GM03348 (cell line): Measurements from ENCODE around the gene ABHD2.
"Not testable (repeated sequence)": the region's sequence is repeated elsewhere in the genome, so short reads cannot be mapped to it uniquely, and the experiment has no call there.

Source experiments
- DNase-seq: peaks from one replicate; pipeline ENCODE4 v3.0.0; 2012; ENCODE audit warnings: low spot score

Gene ABHD2

DNA sequence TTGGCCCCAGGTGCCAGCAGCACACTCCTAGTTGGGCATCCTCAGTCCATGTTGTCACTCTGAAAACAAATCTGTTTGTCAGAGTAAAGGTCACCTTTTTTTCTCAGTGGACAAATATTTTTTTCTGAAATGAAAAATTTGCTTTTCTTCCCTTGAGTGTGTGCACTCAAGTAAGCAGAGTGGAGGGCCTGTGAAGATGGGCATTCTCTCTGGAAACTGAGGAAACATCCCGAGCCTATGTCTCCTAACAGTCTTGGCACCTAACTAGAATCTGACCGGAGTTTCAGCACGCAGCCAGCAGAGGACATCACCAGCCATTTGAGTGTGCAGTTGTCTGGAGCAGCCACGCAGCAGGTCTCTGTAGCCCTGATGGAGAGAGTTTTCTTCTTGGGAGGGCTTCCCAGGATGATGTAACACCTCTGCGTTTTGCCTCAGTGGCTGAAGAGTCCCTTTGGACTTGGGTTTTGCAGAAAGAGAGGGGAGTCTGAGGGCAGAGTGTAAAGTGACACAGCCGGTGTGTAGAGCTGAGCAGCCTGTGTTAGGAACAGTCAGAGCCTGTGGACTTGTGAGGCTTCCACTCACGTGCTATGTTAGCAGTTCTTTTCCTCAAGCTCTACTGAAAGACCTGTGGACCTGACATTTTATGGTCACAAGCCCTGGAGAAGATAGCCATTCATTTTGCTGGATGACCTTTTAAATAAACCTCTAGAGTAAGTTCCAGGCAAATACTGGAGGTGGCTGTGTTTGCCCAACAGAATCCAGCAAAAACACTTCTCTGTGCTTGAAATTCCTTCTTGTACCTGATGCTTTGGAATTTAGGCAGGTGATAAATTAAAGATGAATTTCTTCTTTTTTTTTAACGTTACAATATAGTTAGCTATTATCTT is 51.6 kb downstream of the ABHD2 start:
- DNase-seq, result no peak

DNA sequence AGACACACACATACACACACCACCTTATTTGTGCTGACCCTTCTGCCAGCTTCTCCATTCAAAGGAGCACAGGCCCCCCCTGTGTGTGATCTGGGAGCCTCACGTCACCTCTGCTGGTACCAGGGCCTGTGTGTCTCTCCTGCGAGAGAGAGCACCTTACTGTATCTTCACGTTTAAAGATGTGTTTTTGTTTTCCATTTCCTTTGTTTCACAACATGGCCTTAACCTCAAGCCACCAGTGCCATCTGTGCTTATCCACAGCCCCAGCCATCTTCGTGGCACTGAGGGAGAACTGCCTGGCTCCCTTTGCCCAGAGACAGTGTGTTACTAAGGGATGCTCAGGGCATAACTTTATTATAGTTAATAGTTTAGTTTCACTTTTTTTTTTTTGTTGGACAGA is 52.3 kb downstream of the ABHD2 start:
- no peak for DNase-seq

- not testable (repeated sequence) for DNase-seq
Observed at GRCh38 chr15:89141159-89141558, 52.9 kb downstream of the ABHD2 start.

- DNase-seq, result no peak
Observed at GRCh38 chr15:89141885-89142284, 53.6 kb downstream of the ABHD2 start.

DNA sequence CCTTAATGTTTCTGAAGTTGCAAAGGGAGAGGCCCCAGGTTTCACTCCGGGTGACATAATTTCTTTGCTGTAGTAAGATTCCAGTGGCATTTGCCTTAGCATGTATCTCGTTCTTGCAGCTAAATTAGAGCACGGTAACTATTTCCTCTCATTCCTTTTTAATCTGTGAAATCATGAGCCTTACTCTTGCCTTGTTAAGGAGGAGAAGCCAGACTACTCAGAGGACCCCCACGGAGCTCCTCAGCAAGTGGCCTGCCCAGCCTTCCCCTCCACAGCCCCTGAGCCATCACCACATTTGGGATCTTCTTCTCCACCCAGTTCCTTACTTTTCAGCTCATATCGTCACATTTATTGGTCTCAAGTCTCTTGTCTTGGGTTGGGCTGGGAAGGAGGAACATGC is 54.2 kb downstream of the ABHD2 start:
- no peak for DNase-seq

DNA sequence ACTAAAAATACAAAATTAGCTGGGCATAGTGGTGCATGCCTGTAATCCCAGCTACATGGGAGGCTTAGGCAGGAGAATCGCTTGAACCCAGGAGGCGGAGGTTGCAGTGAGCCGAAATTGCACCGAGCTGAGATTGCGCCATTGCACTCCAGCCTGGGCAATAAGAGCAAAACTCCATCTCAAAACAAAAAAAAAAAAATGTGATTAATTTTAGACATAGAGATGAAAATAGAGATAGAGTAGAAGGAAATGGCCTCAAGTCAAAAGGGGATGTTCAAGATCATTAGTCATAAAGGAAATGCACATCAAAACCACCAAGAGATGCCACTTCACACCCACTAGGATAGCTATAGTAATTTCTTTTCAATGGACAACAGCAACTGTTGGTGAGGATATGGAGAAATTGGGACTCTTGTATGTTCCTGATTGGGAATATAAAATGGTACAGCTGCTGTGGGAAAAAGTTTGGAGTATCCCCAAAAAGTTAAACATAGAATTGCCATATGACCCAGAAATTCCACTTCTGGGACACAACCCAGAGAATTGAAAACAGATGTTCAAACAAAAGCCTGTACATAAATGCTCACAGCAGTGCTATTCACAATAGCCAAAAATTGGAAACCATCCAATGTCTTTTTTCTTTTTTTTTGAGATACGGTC is 55.4 kb downstream of the ABHD2 start:
- peak; percentile 63 for DNase-seq

GRCh38 chr15:89144491-89144890 is 56.2 kb downstream of the ABHD2 start:
- DNase-seq, result no peak

DNA sequence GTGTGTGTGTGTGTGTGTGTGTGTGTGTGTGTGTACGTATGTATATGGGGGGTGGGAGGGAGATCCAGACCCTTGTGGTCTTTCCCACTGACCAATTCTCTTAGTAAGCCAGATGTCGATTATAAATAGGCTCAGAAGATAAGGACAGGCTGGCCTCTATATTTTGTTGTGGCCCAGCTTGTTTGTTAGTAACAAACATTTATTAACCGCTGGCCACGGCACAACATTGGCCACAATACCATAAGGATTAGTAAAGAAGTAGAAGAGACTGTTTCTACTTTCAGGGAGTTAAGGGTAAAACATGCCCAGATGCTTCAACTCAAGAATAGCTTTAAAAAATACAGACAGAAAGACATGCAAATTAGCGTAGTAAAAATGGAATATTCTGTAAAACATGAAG is 58.1 kb downstream of the ABHD2 start:
- no peak for DNase-seq

GRCh38 chr15:89148126-89148525 is 59.9 kb downstream of the ABHD2 start:
- DNase-seq, result no peak

DNA sequence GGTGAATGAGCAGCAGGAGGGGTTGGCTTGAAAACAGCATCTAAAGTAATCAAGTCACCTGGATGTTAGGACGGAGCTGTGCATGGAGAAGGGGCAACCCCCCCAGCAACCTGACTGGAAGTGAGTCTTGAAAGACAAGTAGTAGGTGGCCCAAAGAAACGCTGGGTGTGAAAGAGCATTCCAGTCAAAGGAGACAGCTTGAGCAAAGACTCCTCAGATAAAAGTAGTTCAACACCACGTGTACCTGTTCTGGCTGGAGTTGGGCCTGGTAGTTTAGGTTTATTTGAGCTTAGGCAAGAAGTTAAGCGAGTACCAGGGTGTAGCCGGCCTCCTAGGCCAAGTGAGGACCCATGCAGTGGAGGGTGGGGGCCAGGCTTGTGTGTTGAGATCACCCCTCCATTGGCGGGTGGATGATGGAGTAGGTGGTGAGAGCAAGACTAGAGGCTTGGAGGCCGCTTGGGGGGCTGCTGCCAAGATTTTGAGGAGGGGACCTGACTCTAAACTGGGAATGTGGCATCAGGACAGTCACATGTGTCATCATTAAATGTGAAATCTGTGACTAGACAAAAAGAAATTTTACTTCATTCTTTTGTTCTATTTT is 61.3 kb downstream of the ABHD2 start:
- no peak for DNase-seq

GRCh38 chr15:89150287-89150686 is 62.0 kb downstream of the ABHD2 start:
- DNase-seq, result no peak

DNA sequence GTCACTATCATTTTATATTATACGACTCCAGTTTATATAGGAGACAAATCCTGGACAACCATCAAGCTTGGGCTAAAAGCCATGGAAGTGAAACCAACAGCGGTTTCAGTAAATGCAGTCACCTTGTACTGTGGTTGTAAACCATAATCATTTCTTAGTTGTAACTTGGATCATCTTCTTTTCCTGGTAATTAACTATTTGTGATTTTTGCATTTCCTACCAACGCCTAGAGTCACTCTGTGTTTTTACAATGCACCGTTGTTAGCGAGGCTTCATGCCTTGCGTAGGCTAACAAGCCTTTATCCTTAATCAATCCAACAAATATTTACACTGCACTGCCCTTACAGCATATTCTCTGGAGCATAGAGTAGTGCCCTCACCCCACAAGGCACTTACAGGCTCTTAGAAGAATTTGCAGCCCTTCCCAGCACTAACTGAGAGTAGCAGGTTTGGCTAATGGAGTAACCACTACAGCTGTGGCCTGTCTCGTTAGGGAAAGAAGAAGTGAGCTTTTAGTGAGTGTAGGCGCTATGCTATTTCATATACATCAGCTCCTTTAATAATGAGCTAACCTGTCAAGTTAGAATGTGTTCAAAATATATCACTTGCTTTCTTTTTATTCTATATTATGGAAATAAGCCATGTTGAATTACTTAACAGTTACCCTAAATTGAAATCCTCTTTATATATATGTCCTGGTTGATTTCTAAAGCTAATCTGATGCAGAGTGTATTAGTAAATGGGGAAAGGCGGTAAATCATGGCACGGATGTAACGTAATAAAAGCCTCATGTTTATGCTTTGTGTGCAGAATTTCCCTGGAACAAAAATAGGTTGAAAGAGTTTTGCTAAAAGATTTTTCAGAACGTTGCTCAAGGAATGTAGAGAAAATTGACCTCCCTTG is 62.8 kb downstream of the ABHD2 start:
- DNase-seq, result no peak

- DNase-seq, result no peak
Observed at GRCh38 chr15:89155122-89155521, 66.9 kb downstream of the ABHD2 start.

GRCh38 chr15:89155656-89156055 is 67.4 kb downstream of the ABHD2 start:
- no peak for DNase-seq

DNA sequence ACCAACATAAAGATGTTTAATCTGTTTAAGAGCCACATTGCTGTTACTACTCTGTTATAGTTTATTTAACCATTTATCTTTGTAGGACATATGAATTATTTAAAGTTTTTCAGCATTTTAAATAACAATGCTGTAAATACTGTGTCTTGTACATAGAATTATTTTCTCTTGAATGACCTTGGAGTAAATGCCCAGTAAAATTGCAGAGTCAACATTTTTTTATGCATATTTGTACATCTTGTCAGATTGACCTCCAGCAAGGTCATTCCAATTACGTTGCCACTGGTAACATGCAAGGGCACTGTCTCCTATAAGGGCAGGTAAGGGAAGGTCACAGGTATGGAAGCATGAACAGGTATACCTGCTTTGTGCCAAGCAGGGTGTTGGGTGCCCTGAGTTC is 68.8 kb downstream of the ABHD2 start:
- DNase-seq, result no peak

GRCh38 chr15:89157918-89158564 is 69.8 kb downstream of the ABHD2 start:
- no peak for DNase-seq

DNA sequence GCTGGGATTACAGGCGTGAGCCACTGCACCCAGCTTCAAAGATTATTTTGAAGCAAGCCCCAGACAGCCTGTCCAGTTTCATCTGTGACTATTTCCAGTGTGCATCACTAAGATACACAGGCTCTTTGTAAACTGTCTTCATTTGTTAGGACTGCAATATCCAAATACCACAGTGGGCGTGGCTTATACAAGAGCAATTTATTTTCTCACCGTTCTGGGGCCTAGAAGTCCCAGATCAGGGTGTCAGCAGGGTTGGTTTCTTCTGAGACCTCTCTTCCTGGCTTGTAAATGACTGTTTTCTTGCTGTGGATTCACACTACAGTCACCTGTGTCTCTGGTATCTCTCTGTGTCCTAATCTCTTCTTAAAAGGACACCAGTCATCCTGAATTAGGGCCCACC is 73.4 kb downstream of the ABHD2 start:
- DNase-seq, result no peak

DNA sequence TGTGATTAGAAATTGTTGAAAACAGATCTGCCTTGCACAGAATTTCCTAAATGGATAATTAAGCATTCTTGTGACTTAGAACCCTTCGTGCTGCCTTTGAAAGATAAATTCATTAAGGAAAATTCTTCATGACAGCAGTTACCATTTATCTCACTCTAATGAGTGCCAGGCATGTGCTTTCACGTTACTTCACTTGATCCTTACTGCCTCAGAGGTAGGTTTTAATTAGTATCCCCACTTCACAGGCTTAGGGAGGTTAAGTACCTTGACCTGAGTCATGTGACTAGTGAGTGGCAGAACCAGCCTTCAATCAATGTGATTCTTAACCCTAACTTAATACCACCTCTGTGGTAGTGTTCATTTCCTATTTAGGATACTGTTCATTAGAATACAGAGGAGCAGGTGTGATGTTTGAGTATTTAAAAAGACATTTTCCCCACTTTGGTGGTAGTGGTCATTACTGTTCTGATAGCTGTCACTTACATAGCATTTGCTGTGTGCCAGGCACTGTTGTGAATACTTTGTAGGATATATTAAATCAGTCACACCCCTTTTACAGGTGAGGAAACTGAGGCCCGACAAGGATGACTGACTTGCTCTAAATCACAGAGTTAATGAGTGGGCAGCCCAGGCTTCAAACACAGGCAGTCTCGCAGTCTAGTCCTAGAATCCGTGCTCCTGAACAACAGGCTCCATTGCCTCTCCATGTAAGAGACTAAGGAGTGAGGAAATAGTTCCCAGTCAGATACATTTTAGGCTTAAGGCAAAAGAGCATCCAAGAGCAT is 75.2 kb downstream of the ABHD2 start:
- DNase-seq, result no peak

- DNase-seq, result peak; percentile 19
Observed at GRCh38 chr15:89164712-89165211, 76.5 kb downstream of the ABHD2 start.

DNA sequence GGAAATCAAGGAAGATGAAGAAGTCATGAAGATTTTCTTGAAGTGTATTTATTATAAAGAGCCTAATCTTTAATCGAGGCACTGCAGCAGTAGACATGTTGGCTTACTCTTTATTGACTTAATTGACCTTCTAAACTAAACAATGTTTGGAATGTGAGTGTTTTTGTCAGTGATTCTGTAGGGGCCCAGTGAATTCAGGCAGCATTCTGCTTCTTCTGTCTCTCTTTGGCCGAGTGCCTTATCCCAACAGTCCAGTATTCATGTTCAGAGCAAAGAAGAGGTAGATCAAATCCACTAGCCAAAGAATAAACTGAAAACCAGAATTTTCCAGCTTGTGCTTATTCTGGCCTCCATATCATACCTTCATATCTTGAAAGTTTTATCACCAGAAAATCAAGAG is 77.4 kb downstream of the ABHD2 start:
- DNase-seq, result peak; percentile 37
